DMS53 treated with DMSO at 0.1 percent for 48 hours (cell line): ENCODE measurements around the gene MYBPC1.

Experiments
- DNase-seq: peaks from one replicate; lab custom pipeline; 2025; ENCODE audit not compliant: unreplicated experiment; lab: John Stamatoyannopoulos, UW

The MYBPC1 gene

DNA sequence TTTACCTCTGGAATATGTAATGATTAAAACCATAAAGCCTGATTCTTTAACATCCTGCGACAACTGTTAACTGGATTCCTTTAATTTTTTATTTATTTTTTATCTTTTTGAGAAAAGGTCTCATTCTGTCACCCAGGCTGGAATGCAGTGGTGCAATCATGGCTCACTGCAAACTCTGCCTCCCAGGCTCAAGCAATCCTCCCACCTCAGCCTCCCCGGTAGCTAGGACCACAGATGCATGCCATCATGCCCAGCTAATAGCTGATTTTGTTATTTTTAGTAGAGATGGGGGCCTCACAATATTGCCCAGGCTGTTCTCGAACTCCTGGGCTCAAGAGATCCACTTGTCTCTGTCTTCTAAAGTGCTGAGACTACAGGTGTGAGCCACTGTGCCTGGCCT lies 3.7 kb downstream of the MYBPC1 start:
- DNase-seq, result no peak

DNA sequence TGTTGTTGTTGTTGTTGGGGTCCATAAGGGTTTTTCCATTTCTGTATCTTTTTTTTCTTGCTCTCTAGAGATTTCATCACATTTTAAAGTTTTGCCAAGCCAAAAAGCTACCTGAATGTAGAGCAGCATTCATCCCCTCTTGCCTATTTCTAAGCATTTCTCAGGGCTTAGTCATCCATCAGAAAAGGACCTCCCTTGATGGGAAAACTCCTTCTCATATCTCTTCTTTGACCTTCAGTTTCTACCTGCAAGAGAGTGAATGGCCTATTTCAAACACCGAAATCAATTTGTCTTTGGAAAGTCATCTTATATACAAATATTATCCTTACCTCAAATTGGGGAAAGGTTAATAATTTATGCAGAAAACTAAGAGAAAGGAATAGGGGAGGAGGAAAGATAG lies 4.5 kb downstream of the MYBPC1 start:
- DNase-seq, result no peak

DNA sequence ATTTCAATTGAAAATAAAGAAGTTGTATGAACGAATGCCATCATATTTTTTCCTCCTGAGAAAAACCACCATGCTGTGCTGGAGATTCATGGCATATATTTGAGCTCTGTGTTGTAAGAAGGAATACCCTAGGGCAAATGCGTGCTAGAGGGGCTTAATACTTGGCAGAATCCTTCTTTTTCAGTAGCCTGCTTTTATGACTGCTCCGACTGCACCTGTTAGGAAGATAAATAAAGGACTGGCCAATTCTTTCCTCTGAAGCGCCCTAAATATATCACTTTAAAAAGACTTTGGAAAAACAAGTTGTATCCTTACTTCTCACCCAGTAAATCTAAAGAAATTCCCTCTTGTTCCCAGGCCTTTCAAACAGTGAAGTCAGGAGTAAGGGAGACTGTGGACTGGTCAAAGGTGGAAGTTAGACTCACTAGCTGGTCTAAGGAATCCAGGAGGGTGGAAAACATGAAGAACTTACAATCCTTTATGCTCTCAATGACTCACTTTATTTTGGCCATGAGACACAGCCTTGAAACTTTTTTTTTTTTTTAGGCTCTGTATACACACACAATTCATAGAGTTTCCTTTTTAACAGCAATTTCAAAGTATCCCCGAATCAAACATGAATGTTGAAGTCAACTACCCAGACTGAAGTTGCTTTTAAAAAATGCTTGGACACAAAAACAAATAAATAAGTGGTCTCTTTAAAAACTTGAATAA lies 5.2 kb downstream of the MYBPC1 start:
- no peak for DNase-seq

DNA sequence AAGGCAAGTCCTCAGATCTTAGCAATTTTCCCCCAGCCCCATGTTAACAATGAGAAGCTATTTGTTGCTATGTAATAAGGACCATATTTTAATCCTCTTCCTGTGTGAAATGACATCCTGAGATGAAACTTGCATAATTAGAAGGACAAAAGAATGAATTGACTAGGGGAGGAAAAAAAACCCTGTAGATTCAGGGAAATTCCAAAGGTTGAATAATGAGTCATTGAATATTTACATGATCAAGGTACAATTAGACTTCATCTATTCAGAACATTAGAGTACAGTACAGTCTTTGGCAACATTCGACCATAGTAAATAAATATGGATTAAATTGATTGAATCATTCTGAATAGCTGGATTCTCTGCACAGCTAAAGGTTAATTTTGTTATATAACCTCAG lies 9.4 kb downstream of the MYBPC1 start:
- no peak for DNase-seq

DNA sequence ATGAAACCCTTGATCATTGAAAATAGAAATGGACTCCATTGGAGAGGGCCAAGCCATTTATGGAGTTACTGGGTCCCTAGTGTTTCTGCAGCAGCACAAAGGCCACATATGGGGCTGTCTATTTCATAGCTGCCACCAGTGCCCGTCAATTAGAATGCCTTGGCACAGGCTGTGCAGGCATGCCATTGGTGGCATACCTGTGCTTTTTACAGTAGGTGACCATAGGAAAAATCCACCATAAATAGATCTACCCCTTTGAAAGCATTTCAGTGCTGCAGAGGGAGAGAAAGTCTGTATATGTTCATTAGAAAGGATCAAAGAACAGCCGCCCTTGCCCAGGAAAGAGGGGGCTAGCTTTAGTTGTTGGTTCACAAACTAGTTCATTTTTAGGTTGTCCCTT lies 13.1 kb downstream of the MYBPC1 start:
- DNase-seq, result peak; percentile 37

DNA sequence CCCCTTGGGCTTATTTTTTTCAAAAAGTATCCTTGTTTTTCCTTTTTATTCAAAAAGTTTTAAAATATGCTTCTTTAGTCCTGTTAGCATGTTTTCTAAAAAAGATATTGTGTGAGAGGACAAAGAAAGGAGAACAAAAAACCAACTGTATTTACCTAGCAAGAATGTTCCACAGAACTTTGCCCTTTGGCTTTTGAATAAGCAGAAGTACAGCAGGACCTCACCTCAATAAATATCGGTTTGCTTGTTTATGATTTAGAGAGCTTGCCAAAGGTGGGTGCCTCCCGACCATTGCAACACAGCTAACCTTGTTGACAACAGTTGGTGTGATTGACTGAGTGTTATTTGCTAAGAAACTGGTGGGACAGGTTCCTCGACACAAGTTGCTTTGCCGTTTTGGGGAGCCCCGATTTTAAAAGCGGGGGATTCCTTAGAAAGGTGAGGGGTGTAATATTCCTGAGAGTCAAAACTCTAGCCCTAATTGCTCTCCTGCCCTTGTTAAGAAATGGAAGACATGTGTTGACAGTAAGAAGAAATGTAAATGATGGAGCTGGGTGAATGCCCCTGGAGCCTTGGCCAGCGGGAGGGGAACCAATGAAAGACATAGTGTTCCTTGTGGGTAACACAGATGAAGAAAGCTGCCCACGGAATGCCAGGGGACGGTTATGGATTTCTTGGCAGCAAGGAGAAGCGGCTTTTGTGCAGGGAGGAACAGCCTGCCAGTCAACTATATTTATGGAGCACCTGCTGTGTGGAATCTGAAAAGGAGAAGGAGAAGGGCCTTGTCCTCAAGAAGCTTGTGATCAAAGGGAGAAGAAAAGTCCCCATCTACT lies 13.7 kb downstream of the MYBPC1 start:
- DNase-seq, result peak; percentile 67

DNA sequence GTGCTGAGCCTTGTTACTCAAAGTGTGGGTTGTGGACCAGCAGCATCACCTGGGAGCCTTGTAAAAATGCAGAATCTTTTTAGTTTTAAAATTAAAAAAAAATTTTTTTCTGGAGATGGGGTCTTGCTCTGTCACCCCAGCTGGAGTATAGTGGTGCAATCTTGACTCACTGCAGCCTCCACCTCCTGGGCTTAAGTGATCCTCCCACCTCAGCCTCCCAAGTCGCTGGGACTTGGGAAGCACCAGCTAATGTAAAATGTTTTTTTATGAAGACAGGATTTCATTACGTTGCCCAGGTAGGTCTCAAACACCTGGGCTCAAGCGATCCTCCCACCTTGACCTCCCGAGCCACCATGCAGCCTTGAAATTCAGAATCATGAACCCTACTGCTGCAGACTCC lies 14.4 kb downstream of the MYBPC1 start:
- DNase-seq, result no peak

DNA sequence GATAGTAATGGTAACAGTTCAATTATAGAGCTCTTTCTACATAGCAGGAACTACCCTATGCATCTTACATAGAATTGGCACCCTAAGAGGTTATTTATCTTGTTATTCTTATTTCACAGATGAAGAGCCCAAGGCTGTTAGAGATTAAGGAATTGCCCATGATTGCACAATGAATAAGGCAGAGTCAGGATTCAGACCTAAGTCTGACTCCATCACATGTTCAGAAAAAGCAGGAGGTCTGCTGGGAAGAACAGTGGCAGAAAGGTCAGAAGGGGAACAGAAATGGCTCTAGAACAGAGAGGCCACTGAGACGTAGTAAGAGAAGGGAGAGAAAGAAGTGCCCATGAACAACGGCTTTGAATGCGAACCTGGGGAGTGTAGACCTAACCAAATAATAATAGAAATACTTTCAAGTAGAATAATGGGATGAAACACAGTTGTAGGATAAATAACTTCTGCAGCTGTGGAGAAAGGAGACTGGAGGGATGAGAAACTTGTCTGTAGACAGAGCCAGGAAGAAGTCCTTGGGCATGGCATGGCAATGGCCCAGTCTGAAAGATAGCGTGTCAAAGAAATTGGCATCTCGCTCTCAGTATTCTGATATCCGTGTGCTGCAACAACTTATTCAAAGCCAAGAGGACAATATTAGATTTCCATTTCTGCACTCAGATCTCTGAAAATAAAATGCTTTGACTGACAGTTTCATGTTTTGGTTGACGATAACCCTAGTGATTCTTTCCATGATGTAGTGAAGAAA lies 17.6 kb downstream of the MYBPC1 start:
- DNase-seq, result no peak

DNA sequence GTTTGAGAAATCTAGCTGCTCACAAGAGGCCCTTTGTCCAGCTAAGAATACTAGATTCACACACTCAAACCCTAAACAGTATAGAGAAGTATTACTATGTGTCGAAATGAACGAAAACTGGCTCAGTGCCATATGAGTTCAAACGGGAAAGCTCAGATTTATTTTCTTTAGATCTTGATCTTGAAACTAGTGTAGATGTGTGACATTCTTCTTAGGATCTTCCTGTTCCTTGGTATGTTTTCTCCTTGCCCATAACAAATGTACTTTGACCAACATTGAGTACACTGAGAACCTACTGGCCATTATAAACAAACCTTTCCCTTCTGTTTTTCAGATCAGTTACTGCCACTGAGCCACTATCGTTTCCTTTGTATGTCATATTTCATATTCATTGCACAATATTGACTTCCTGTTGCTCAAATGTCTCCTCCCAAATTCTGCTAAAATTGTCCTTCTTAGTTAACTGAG lies 21.3 kb downstream of the MYBPC1 start:
- DNase-seq, result no peak

DNA sequence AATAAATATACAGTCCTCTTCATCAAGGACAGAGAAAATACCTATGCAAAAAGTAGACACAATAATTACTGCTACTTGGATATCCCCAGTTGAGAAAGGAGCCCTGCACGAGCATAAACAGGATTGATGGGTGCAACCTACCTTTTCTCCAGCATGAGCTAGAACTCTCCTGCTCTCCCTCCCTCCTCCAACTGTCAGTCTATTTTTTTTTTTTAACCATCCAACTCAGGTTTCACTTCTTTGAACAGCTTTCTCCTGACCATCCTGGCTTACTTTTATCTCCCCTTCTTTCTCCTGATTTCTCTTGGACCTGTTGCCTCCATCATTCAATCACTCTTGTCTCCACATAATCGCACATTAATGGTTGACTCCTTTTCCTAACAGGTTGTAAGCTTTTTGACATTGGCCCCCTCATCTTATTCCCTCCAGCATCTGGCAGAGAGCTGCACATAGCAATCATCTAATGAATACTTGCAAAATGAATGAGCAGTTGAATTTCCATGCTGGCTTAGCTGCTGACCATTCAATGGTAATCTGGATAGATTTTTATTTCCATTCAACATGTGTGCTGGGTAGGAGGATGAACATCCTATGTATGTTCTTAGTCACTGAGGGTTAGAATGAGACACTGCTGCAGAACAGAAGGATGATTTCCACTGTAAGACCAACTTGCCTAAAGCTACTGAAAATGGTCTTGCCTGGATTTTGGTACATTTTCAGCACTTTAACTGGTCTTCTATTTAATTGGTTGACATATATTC lies 24.4 kb downstream of the MYBPC1 start:
- DNase-seq, result no peak

DNA sequence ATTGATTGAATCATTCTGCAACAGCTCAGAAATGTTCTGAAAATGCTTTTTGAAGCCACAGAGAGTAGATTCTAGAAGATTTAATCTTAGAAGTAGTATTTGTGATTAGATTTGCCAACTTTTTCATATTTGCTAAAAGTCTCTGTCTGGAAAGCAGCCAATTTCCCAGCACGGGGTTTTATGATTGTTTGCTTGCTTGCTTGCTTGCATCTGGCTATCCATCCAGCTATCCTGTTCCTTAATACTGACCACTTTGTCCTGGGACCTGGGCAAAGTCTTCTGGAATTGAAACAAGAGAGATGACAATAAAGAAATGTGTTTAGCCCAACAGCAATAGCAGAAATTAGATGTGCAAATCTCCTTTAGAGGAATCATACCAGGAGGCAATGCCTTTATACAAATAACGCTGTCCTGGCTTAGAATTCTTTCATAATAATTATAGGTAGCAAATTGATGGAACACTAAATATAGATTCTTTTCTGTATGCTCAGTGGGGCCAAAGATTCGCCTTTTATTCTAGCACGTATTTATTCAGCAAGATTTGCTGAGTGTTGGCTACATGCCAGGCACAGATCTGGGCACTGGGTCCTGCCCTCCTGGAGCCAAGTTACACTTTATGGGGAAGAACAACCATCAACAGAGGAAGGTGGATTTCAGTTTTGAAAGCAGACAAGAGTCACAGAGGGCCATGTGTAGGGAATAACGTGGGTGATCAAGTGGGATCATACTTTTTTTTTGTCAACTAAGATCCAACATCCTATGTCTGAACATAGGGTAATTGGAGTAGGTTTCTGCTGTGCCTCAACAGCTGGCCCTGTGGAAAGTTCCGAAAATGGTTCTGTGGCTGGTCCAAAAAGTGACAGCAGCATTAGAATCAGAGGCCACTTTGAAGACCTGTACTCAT lies 25.3 kb downstream of the MYBPC1 start:
- peak; percentile 12 for DNase-seq

DNA sequence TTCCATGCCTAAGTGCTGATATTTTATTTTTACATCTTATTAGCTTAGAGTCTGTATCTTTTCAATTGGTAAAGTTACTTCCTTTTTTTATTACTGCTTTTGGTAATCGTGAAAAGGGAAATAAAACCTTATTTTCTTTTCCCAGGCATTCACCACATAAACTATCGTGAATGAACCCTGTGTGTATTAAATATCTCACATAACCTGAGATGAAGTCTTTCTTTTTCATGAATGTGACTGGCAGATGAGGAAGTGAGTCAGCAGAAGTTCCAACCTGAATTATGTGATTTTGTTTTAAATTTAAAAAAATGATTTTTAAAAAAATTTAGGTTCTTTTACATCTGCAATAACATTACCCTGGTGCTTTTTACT lies 26.0 kb downstream of the MYBPC1 start:
- DNase-seq, result no peak

DNA sequence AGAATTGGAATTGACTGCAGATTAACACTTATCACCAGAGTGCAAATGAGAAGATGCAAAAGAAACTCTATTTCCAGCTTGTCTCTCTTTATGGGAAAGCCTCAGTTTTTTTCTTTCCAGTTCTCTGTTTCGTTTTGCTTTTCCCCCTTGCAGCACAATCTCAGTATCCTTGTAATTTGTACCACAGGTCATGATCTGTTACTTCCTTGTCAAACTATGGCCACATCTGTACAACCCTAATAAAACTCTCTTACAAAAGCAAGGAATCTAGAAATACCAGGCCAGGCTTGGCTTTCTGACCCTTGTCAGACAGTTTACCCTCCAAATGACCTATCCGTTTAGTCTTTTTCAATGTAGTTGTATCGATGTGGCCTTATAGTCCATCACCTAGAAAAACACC lies 33.9 kb downstream of the MYBPC1 start:
- DNase-seq, result no peak

DNA sequence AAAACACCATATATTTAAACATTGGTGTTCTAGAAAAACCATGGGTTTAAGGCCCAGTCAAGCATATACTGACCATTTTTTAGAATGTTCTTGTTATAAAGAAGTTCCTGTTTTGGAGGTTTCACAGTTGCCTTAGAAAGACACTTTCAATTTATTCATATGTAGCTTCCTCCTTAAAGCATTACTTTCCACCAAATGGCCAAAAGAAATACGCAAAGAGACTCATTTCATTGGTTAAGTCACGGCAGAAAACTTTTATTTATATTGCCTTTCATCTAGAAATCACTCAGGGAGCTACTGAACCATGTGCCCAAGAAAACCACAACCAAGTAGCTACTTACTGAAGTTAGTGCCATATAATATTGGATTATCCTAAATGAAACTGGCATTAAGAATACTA lies 40.0 kb downstream of the MYBPC1 start:
- no peak for DNase-seq

DNA sequence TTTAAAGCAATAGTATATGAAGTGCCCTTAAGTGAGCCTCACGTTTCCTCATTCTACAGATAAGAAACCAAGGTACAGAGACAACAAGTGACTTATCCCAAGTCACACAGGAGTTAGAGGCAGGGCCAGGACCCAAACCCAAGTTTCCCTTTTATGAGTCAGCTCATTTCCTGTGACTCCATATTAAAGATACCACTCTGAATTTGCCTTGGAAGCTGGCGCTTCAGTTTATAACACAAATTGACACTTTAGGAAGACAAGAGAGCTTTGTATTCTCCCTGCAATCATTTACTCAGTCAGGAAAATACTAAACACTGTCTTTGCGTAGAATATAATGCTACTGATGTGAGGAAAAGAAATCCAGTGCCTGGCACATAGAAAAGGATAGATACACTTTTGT lies 43.2 kb downstream of the MYBPC1 start:
- no peak for DNase-seq

DNA sequence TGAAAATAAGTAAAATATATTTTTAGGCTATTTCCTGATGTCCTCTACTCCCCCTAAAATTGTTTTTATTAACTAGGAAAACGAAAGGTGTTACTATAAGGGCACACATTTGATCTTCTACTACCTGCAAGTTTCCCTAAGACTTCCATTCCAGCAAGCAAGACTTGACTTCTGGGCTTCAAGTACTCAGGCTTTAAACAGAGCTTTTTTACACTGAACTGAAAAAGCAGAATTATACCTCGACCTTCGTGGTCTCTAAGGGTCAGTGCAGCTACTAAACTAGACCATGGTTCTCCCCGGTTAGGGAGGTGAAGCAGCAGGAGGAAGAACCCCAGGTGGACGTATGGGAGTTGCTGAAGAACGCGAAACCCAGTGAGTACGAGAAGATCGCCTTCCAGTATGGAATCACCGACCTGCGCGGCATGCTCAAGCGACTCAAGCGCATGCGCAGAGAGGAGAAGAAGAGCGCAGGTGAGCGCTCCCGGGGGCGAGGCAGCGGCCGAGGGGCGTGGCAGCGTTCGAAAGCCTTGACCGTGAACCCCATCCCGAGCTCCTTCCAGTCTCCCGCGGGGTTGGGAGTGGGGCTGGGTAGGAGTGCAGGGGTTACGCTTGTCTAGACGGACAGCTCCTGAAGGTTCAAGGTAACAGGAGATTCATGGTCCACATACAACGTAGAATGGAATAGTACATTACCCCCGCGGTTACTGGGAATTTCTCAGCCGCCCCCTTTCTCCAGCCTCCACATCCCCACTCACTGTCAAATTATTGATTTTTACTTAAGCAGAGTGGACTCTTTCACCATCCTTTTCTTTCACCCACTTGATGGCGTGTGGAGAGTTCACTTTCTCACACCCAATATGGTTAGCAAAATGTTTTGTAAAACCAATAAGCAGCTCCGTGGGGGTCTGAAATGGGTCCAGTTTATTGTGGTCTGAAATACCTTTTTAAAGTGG lies 47.6 kb downstream of the MYBPC1 start:
- DNase-seq, result peak; percentile 62

DNA sequence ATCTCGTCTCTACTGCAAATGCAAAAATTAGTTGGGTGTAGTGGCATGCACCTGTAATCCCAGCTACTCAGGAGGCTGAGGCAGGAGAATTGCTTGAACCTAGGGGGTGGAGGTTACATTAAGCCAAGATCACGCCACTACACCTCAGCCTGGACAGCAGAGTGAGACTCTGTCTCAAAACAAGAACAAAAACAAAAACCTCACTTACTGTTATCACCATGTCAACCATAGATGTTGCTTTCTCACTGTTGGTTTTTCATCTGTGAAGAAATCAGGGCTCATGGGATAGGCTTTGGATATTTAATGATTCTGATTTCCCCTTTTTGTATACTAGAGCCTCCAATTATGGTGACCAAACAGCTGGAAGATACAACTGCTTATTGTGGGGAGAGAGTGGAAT lies 52.9 kb downstream of the MYBPC1 start:
- no peak for DNase-seq

DNA sequence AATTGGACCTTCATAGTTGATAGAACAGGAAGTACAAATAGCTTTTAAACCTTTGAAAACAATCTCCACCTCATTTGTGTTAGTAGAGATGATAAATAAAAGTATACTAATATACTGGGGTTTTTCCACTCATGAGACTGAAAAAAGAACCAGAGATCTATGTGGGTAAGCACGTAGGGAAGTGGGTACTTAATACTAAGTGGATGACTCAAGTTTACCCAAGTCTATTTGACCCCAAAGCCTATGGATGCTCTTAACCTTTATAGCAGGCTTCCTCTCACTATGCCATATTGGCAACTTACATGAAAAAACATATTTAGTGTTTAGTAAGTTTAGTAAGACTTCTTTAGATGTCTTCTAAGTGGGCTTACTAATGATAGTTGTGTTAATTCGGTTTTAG lies 53.4 kb downstream of the MYBPC1 start:
- DNase-seq, result peak; percentile 83
